Progenitor cell of endocrine pancreas (in vitro differentiated cells): ENCODE results near the gene EXOC6B. TPM values are rescaled to one million over a fixed set of nuclear protein-coding genes. Genes with fewer than 3 reads are reported as not detected.

Experiments
- DNase-seq: peaks from one replicate; pipeline ENCODE4 v3.0.0; 2021; ENCODE audit warnings: low spot score; ENCODE audit not compliant: unreplicated experiment
- H3K27ac Mint-ChIP-seq: 2 replicates; pipeline ENCODE4 v1.8.0; 2021; ENCODE audit warnings: mild to moderate bottlenecking, moderate library complexity, mixed read lengths
- H3K27me3 Mint-ChIP-seq: 2 replicates; pipeline ENCODE4 v1.8.0; 2021; ENCODE audit warnings: mixed read lengths
- H3K36me3 Mint-ChIP-seq: 2 replicates; pipeline ENCODE4 v1.8.0; 2022; ENCODE audit warnings: mixed read lengths; ENCODE audit not compliant: insufficient read depth
- H3K4me1 Mint-ChIP-seq: 2 replicates; pipeline ENCODE4 v1.8.0; 2021; ENCODE audit warnings: low read depth, mixed read lengths
- H3K4me3 Mint-ChIP-seq: 2 replicates; pipeline ENCODE4 v1.8.0; 2021; ENCODE audit warnings: low read depth, mild to moderate bottlenecking, moderate library complexity, mixed read lengths
- H3K9me3 Mint-ChIP-seq: 2 replicates; pipeline ENCODE4 v1.8.0; 2021; ENCODE audit warnings: low read depth, mixed read lengths
- CTCF ChIP-seq: fragments of 200-600 bp; sonication (generic); IDR thresholded peaks from one replicate; pipeline ENCODE4 v1.5.0; 2021; ENCODE audit warnings: antibody characterized with exemption, mild to moderate bottlenecking; ENCODE audit not compliant: unreplicated experiment
- total RNA-seq: library from RNA; stranded (reverse); gene quantifications from 2 replicates; pipeline ENCODE4 v1.2.1, GENCODE V29; 2021

Gene EXOC6B
- total RNA-seq, 1 donor from 2014 or later = 71.9 TPM

DNA sequence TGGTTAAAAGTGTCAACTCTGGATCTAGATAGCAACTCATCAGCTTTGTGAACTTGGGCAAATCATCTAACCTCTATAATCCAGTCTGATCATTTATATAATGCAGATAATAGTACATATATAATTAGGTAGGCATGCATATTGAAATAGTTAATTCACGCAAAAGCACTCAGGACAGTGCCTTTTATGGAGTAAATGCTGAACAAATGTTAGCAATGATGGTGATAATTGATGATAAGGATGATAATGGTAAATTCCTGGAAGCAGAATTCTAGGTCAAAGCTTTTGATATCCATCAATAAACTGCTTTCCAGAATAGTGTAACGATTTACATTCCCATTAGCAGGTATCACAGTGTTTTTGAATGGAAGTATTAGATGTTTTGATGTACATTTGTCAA is 618.5 kb downstream of the EXOC6B start:
- TF ChIP-seq CTCF = no peak
- H3K36me3 Mint-ChIP-seq = no peaks in the 10 kb centered on the region
- H3K27me3 Mint-ChIP-seq = no peaks in the 10 kb centered on the region
- H3K27ac Mint-ChIP-seq = no peak overlapping the region
- no peaks in the 10 kb centered on the region for H3K9me3 Mint-ChIP-seq
- DNase-seq = no peak
- H3K4me1 Mint-ChIP-seq = peaks cover 40% of the 10 kb centered on the region
- H3K4me3 Mint-ChIP-seq = no peak overlapping the region

- Mint-ChIP-seq H3K36me3 (no peaks in the 10 kb centered on the region), H3K27ac (no peak overlapping the region), H3K9me3 (no peaks in the 10 kb centered on the region), H3K4me3 (no peak overlapping the region), H3K27me3 (no peaks in the 10 kb centered on the region), H3K4me1 (peaks cover 39% of the 10 kb centered on the region)
- no peak for DNase-seq
- no peak for TF ChIP-seq CTCF
Measured at GRCh38 chr2:72205504-72205881, 620.3 kb downstream of the EXOC6B start.

DNA sequence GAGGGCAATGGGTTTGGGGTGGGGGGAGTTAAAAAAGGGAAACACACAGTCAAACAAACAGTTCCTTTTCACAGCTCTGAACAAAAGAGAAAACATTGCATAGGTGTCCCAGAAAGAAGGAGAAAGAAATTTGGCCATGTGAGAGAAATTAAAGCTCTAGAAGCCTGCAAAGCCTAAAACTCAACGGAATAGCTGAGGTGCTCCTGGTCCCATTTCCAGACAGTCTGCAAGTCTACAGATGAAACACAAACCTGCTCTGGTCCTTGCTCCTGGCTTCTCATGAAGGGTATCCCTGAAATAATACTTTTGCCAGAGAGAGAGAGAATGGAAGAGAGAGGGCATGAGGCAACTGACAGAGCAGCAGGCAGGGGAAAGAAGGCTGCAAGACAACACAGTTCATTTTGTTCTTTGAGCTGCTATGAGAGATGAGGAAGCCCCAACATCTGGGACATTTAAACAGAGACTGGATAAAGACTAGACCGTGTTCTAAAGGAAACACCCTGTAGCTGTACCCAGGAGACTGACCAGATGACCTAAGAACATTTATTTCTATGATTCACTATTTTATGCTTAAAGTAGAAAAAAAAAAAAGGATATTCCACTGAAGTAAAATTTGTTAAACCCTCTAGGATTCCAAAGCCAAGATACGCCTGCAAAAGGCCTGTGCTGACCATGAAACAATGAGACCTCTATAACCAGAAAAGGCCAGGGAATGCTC is 620.9 kb downstream of the EXOC6B start:
- no peak for DNase-seq
- peak overlapping the region; percentile 88 for H3K27ac Mint-ChIP-seq
- no peak overlapping the region for H3K4me3 Mint-ChIP-seq
- no peak for TF ChIP-seq CTCF
- H3K36me3 Mint-ChIP-seq = no peaks in the 10 kb centered on the region
- no peaks in the 10 kb centered on the region for H3K9me3 Mint-ChIP-seq
- H3K4me1 Mint-ChIP-seq = peaks cover 37% of the 10 kb centered on the region
- H3K27me3 Mint-ChIP-seq = no peaks in the 10 kb centered on the region

DNA sequence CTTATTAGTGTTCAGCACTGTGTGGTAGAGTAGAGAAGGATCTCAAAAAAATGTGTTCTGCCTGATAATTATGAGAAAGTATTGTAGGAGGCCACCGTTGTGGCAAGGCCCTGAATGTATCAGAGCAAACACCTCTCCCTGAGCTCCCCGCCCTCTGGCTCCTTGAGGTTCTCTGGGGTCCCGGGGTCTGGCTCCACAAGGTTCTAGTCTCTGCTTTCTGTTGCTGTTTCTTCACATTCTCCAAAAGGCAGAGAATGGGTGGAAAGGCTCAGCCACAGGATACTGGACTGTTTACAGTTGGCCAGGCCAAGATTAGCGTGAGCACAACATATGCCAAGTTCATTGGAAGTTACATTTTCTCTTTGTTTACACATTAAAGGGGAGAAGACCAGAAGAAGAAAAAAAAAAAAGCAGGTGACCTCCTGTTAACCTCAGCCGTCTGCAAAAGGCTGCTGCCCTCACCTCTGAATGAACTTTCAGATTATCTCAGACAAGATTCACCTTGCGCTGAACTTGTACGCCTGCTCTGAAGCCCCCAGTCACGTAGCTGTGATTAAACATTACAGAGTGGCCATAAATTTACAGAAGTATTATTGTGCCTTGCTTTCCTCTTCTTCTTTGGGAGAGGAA is 621.6 kb downstream of the EXOC6B start:
- Mint-ChIP-seq H3K4me1 (peaks cover 39% of the 10 kb centered on the region), H3K27me3 (no peaks in the 10 kb centered on the region), H3K9me3 (no peaks in the 10 kb centered on the region), H3K27ac (peak overlapping the region; percentile 88), H3K4me3 (peak overlapping the region; percentile 56), H3K36me3 (no peaks in the 10 kb centered on the region)
- DNase-seq = no peak
- no peak for TF ChIP-seq CTCF

GRCh38 chr2:72198532-72199241 is 627.1 kb downstream of the EXOC6B start:
- Mint-ChIP-seq H3K4me3 (no peak overlapping the region), H3K4me1 (peaks cover 23% of the 10 kb centered on the region), H3K9me3 (no peaks in the 10 kb centered on the region), H3K27ac (no peak overlapping the region), H3K27me3 (no peaks in the 10 kb centered on the region), H3K36me3 (no peaks in the 10 kb centered on the region)
- no peak for TF ChIP-seq CTCF
- DNase-seq = no peak
